ENCODE measurements around the gene STAB1.

DNA sequence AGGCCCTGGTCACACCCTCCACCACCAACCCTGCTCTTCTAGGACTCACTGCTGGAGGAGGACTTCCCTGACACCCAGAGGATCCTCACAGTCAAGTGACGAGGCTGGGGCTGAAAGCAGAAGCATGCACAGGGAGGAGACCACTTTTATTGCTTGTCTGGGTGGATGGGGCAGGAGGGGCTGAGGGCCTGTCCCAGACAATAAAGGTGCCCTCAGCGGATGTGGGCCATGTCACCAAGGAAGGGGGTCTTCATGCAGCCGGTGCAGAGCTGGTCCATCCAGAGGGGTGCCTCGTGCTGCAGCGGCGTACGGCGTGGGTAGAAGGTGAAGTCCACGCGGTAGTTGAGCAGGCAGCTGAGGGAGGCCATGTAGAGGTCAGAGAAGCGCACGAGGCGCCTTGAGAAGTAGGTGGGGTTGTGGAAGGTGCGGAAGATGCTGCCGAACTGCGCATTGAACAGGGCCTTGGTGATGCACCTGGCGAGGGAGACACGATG lies 29.2 kb downstream of the STAB1 start:
- TF ChIP-seq CTCF (IDR thresholded peaks at IDR 0.05) = no peak
- no peak for TF ChIP-seq POLR2A (IDR thresholded peaks at IDR 0.05)
